M059J (cell line): ENCODE results near the gene RAB42. TPM values are rescaled to one million over a fixed set of nuclear protein-coding genes. Genes with fewer than 3 reads are reported as not detected.

ENCODE experiments used
- total RNA-seq: library from RNA; depleted of rRNA; stranded (reverse); fragments of >200 nt; shearing (Covaris generic); gene quantifications from 2 replicates; pipeline ENCODE4 v1.2.3, GENCODE V29; 2014; rRNA removed

Gene RAB42
- total RNA-seq, 1 experiment from 2014 or later = 3.2 TPM

Other genes starting within 250 kb of the RAB42 start
- 17.8 and 31.1 TPM in 2 replicates for gene PHACTR4, start 222.5 kb upstream of the RAB42 start, total RNA-seq
- gene RCC1, start 86.2 kb upstream of the RAB42 start, total RNA-seq = 36.8 and 49.1 TPM in 2 replicates
- gene TRNAU1AP, start 39.2 kb upstream of the RAB42 start, total RNA-seq = 24.0 and 32.6 TPM in 2 replicates
- gene TAF12, start 50.8 kb downstream of the RAB42 start, total RNA-seq = 41.4 and 49.3 TPM in 2 replicates
- gene RNU11, start 56.3 kb downstream of the RAB42 start, total RNA-seq = not detected in 2 replicates
- 4.2 and 8.1 TPM in 2 replicates for gene GMEB1, start 76.5 kb downstream of the RAB42 start, total RNA-seq
- 62.3 and 64.0 TPM in 2 replicates for gene YTHDF2, start 144.7 kb downstream of the RAB42 start, total RNA-seq
- gene OPRD1, start 219.9 kb downstream of the RAB42 start, total RNA-seq = not detected in 2 replicates